Right lobe of liver (tissue), 6 donors: ENCODE measurements around the gene LMF2. TPM values are rescaled to one million over a fixed set of nuclear protein-coding genes. Genes with fewer than 3 reads are reported as not detected.
A peak's percentile ranks its signal among the peaks of the same experiment; 100 is the strongest.

Experiments used
- ATAC-seq, 4 donors: fragments of 200-7000 bp; cut with Tn5 transposase; one replicate each; pipeline ENCODE4 v1.9.1; 2020; ENCODE audit warnings: mild to moderate bottlenecking in 4 of 4, moderate library complexity in 4 of 4
- DNase-seq, 3 donors: peaks; one replicate each; pipeline ENCODE4 v3.0.0-alpha.2; 2020
- H3K27ac ChIP-seq, 3 donors: fragments of 200-600 bp; one replicate each; pipeline ENCODE4 v1.8.0; 2022
- H3K27me3 ChIP-seq, 2 donors: fragments of 200-600 bp; one replicate each; pipeline ENCODE4 v1.8.0; 2022
- H3K36me3 ChIP-seq, 4 donors: fragments of 200-600 bp; sonication (generic) in 1 of 4; one replicate each; pipeline versions ENCODE4 v1.5.1 to v1.8.0; 2017 to 2022; ENCODE audit warnings: control low read depth in 1 of 4
- H3K4me1 ChIP-seq, 4 donors: fragments of 200-600 bp; sonication (generic) in 1 of 4; one replicate each; pipeline versions ENCODE4 v1.5.1 to v1.8.0; 2017 to 2022; ENCODE audit warnings: control low read depth in 1 of 4
- H3K4me3 ChIP-seq, 3 donors: fragments of 200-600 bp; one replicate each; pipeline ENCODE4 v1.8.0; 2022
- H3K9me3 ChIP-seq, 4 donors: fragments of 200-600 bp; sonication (generic) in 1 of 4; one replicate each; pipeline versions ENCODE4 v1.5.1 to v1.8.0; 2017 to 2022; ENCODE audit warnings: control low read depth in 1 of 4
- POLR2A ChIP-seq: fragments of 450-650 bp; IDR thresholded peaks from one replicate; pipeline ENCODE4 v1.6.1; 2017; ENCODE audit warnings: antibody characterized with exemption, mild to moderate bottlenecking
- WGBS: methylation state at CpG from one replicate; pipeline ENCODE4 v1.1.6; 2018; ENCODE audit warnings: low coverage, low lambda C conversion rate; ENCODE audit not compliant: insufficient coverage; ENCODE audit errors: missing lambda C conversion rate; 5-methylcytosine and 5-hydroxymethylcytosine counted together
- intact Hi-C, 2 donors: fragments of 100-400 bp; cut with DNase I; formaldehyde crosslinking; loops; one replicate each; pipeline versions ENCODE4 v1.11.2 to v1.14.1; 2022
- total RNA-seq, 6 experiments: library from RNA; depleted of rRNA in 2 of 6; stranded (reverse); fragments of >200 nt in 2 of 6; fragmentation: NEBNext Ultra II Directional in 3 of 6; extraction: Animal tissue kit (Norgen Biotek cat#: 25700) in 3 of 6; gene quantifications; one replicate each; pipeline versions ENCODE4 v1.1.0 to v1.2.4, GENCODE V29; 2016 to 2023
- TF ChIP-seq, protein P1 (sequence below), 4 donors: fragments of 200-600 bp in 3 of 4; fragments of 450-650 bp in 1 of 4; IDR thresholded peaks; one replicate each; pipeline versions ENCODE4 v1.5.1 to v1.8.0; 2016 to 2022; ENCODE audit warnings: antibody characterized with exemption in 4 of 4, mild to moderate bottlenecking in 2 of 4
- donor health status: DM: no; HTN: yes; CAD: no.
- donor health status: DM: no; HTN: no; CAD: no.
- donor health status: DM: no; HTN: no; CAD: no.
- donor health status: DM: no; HTN: yes; CAD: no.
- donor health status: DM: no; HTN: yes; CAD: no.

The LMF2 gene
- total RNA-seq, 6 experiments from 2014 or later: 33.2 to 47.6 (median 41.7) TPM

DNA sequence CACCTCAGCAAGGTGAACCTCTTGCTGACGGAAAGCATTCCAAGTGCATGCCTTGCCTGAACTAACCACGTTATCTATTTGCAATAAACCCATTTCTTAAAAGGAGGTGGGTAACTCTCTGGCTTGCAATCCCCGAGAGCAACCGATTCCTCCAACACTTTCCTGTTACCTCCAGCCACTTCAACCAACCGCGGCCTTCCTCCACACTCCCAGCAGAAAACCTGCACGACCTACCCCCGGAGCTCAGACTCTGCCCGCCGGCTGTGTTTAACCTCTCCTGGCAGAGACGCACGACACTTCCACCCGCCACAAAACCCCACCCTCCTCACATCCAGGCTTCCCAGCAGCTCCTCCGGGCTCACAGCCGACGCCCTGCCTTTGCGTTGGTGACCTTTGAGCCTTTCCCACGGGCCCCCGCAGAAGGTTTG is 17.2 kb upstream of the LMF2 start:
- Histone ChIP-seq H3K27me3 (no peaks in the 10 kb centered on the region), H3K36me3 (peaks cover 0 to 23% (median 3%) of the 10 kb centered on the region in 4 donors), H3K9me3 (no peaks in the 10 kb centered on the region), H3K27ac (peak overlapping the region; percentile 76 to 94 (median 87)), H3K4me1 (peaks cover 0 to 25% (median 12%) of the 10 kb centered on the region in 4 donors), H3K4me3 (peak overlapping the region; percentile 66 to 74 (median 68))
- ATAC-seq (no peak), DNase-seq (no peak)
- intact Hi-C loops: loop anchor here in 1 of 2 donors (10.0 kb wide), 1 partner anchor 90 kb away; no protein-coding TSS in a partner anchor
- no peak for TF ChIP-seq POLR2A
- TF ChIP-seq, protein P1, sequence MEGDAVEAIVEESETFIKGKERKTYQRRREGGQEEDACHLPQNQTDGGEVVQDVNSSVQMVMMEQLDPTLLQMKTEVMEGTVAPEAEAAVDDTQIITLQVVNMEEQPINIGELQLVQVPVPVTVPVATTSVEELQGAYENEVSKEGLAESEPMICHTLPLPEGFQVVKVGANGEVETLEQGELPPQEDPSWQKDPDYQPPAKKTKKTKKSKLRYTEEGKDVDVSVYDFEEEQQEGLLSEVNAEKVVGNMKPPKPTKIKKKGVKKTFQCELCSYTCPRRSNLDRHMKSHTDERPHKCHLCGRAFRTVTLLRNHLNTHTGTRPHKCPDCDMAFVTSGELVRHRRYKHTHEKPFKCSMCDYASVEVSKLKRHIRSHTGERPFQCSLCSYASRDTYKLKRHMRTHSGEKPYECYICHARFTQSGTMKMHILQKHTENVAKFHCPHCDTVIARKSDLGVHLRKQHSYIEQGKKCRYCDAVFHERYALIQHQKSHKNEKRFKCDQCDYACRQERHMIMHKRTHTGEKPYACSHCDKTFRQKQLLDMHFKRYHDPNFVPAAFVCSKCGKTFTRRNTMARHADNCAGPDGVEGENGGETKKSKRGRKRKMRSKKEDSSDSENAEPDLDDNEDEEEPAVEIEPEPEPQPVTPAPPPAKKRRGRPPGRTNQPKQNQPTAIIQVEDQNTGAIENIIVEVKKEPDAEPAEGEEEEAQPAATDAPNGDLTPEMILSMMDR (IDR thresholded peaks at IDR 0.05): no peak
- WGBS: 1% methylated on average over 15 of the region's 19 CpGs

- Histone ChIP-seq H3K27ac (peak overlapping the region in 1 of 3 donors; percentile 87), H3K27me3 (no peaks in the 10 kb centered on the region), H3K4me1 (peaks cover 0 to 24% (median 10%) of the 10 kb centered on the region in 4 donors), H3K9me3 (no peaks in the 10 kb centered on the region), H3K36me3 (peaks cover 0 to 27% (median 3%) of the 10 kb centered on the region in 4 donors), H3K4me3 (peak overlapping the region; percentile 66 to 74 (median 68))
- no CpG with 5 or more reads among the region's 25 CpGs for WGBS
- no peak for ATAC-seq
- intact Hi-C loops: loop anchor here in 1 of 2 donors (10.0 kb wide), 1 partner anchor 91 kb away; no protein-coding TSS in a partner anchor
- TF ChIP-seq, protein P1 (IDR thresholded peaks at IDR 0.05): no peak
- TF ChIP-seq POLR2A: no peak
- peak in 2 of 3 donors; percentile 55 to 60 for DNase-seq
Observed at GRCh38 chr22:50523806-50524675, 16.5 kb upstream of the LMF2 start.

DNA sequence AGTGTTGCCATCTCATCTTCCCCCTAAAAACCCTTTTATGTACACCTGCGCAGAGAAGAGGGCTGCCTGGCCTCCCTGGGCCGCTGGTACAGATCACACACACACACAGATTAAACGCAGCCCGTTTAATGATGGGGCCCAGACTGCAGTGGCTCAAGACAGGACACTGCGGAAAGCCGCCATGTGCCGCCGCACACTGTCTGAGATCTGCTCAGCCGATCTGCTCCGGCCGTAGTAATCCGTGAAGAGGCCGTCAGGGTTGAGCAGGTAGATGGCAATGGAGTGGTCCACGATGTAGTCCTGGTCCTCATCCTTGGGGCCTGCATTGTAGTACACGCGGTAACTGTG is 15.9 kb upstream of the LMF2 start:
- intact Hi-C loops: loop anchor here in 1 of 2 donors (10.0 kb wide), 1 partner anchor 91 kb away; no protein-coding TSS in a partner anchor
- Histone ChIP-seq H3K4me1 (peaks cover 0 to 24% (median 8%) of the 10 kb centered on the region in 4 donors), H3K27ac (no peak overlapping the region), H3K9me3 (no peaks in the 10 kb centered on the region), H3K27me3 (no peaks in the 10 kb centered on the region), H3K36me3 (peaks cover 0 to 27% (median 6%) of the 10 kb centered on the region in 4 donors), H3K4me3 (no peak overlapping the region)
- TF ChIP-seq POLR2A: no peak
- TF ChIP-seq, protein P1 (IDR thresholded peaks at IDR 0.05): no peak
- WGBS: 94% methylated on average over 9 of the region's 16 CpGs
- ATAC-seq (no peak), DNase-seq (no peak)

DNA sequence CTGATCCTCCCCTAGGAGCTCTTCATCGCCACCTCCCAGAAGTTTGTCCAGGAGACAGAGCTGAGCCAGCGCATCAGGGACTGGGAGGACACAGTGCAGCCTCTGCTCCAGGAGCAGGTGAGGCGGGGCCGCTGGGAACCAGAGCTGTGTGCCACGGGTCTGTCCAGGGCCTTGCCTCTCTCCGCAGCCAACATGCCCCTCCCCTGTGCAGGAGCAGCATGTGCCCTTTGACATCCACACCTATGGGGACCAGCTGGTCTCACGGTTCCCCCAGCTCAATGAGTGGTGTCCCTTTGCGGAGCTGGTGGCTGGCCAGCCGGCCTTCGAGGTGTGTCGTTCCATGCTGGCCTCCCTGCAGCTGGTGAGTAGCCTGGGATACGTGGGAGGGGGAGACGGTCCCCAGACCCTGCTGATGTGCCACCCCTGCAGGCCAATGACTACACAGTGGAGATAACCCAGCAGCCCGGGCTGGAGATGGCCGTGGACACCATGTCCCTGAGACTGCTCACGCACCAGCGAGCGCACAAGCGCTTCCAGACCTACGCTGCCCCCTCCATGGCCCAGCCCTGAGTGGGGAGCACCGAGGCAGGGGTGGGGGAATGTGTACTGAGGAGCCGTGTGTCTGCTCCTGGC is 15.4 kb upstream of the LMF2 start:
- ATAC-seq (no peak), DNase-seq (no peak)
- intact Hi-C loops: loop anchor here in 1 of 2 donors (10.0 kb wide), 1 partner anchor 92 kb away; no protein-coding TSS in a partner anchor
- Histone ChIP-seq H3K4me3 (no peak overlapping the region), H3K27ac (no peak overlapping the region), H3K9me3 (no peaks in the 10 kb centered on the region), H3K4me1 (peaks cover 0 to 24% (median 8%) of the 10 kb centered on the region in 4 donors), H3K36me3 (peaks cover 0 to 27% (median 7%) of the 10 kb centered on the region in 4 donors), H3K27me3 (no peaks in the 10 kb centered on the region)
- 72% methylated on average over 3 of the region's 22 CpGs for WGBS
- no peak for TF ChIP-seq POLR2A
